HCT116 (cell line): ENCODE data around the gene LYST. TPM values are rescaled to one million over a fixed set of nuclear protein-coding genes. Genes with fewer than 3 reads are reported as not detected.

Experiments
- ATAC-seq: fragments of 200-7000 bp; cut with Tn5 transposase; 2 replicates; pipeline ENCODE4 v1.9.1; 2020; ENCODE audit warnings: mild to moderate bottlenecking, moderate library complexity
- BruUV-seq: library from RNA; stranded (reverse); fragments of 400-500 nt; replicated peaks from 2 replicates; lab custom pipeline; 2021; lab: Mats Ljungman, UMichigan
- CTCF ChIA-PET: fragments of 300-600 bp; sonication (Branson Sonifier 250); formaldehyde crosslinking; loops from one replicate; lab custom pipeline; 2021; ENCODE audit warnings: antibody characterized with exemption; lab: Charles Lee
- POLR2A ChIA-PET: fragments of 300-600, 350-600 bp; sonication (Branson Sonifier 250); formaldehyde crosslinking; loops from one replicate; lab custom pipeline; 2021; ENCODE audit warnings: antibody characterized with exemption; lab: Charles Lee
- RAD21 ChIA-PET, 2 experiments: fragments of 300-600 bp; sonication (Branson Sonifier 250); formaldehyde crosslinking; loops; one replicate each; lab custom pipeline; 2023; ENCODE audit warnings: low total read pairs in 2 of 2; ENCODE audit not compliant: uncharacterized antibody in 2 of 2, unreplicated experiment in 2 of 2, low non-redundant PET in 1 of 2; lab: Charles Lee
- DNase-seq: peaks from one replicate; pipeline ENCODE4 v3.0.0-alpha.2; 2010; ENCODE audit warnings: low read depth, low spot score
- H2AFZ ChIP-seq: fragments of 200-600 bp; shearing (Covaris generic), sonication (generic); 2 replicates; pipeline ENCODE4 v1.6.1; 2017; ENCODE audit warnings: low read depth, mixed run types, mixed read lengths, antibody characterized with exemption, low read length; ENCODE audit not compliant: poor library complexity, severe bottlenecking
- H3K27ac ChIP-seq: 2 replicates; pipeline ENCODE4 v1.5.1; 2012; ENCODE audit warnings: low read depth, low read length
- H3K27me3 ChIP-seq: fragments of 200-600 bp; sonication (generic); 2 replicates; pipeline ENCODE4 v1.6.1; 2016; ENCODE audit warnings: mixed run types, low read length, mixed read lengths; ENCODE audit not compliant: insufficient read depth
- H3K36me3 ChIP-seq, 2 experiments: fragments of 200-500 bp in 1 of 2; fragments of 200-600 bp in 1 of 2; sonication (Bioruptor generic) in 1 of 2; sonication (generic) in 1 of 2; 2 replicates each; pipeline versions ENCODE4 v1.5.1 to v1.6.1; 2014 to 2016; ENCODE audit warnings: low read length in 2 of 2, inconsistent platforms in 1 of 2, mixed read lengths in 1 of 2, mixed run types in 1 of 2; ENCODE audit not compliant: insufficient read depth in 2 of 2, control insufficient read depth in 1 of 2
- H3K4me1 ChIP-seq, 2 experiments: fragments of 200-600 bp in 1 of 2; sonication (generic) in 1 of 2; 2 replicates each; pipeline versions ENCODE4 v1.5.1 to v1.6.1; 2012 to 2017; ENCODE audit warnings: low read length in 2 of 2, inconsistent platforms in 1 of 2, mild to moderate bottlenecking in 1 of 2, mixed read lengths in 1 of 2, mixed run types in 1 of 2, moderate library complexity in 1 of 2; ENCODE audit not compliant: insufficient read depth in 2 of 2, control insufficient read depth in 1 of 2
- H3K4me2 ChIP-seq: fragments of 200-600 bp; sonication (generic); 2 replicates; pipeline ENCODE4 v1.6.1; 2017; ENCODE audit warnings: mixed run types, low read length, mixed read lengths
- H3K4me3 ChIP-seq, 2 experiments: fragments of 200-600 bp in 1 of 2; sonication (generic) in 1 of 2; replicated peaks in 1 of 2; 2 replicates each; pipeline ENCODE4 v1.5.1; 2011 to 2016; ENCODE audit warnings: low read length in 2 of 2, control low read depth in 1 of 2, low read depth in 1 of 2, mild to moderate bottlenecking in 1 of 2, mixed read lengths in 1 of 2, mixed run types in 1 of 2
- H3K79me2 ChIP-seq: fragments of 200-600 bp; sonication (generic); 2 replicates; pipeline ENCODE4 v1.6.1; 2017; ENCODE audit warnings: mild to moderate bottlenecking, mixed run types, low read length, moderate library complexity, mixed read lengths; ENCODE audit not compliant: insufficient read depth
- H3K9ac ChIP-seq: fragments of 200-600 bp; sonication (generic); 2 replicates; pipeline ENCODE4 v1.6.1; 2016; ENCODE audit warnings: low read length, mixed read lengths
- H3K9me2 ChIP-seq: fragments of 200-600 bp; sonication (generic), shearing (Covaris generic); 2 replicates; pipeline ENCODE4 v1.6.1; 2017; ENCODE audit warnings: mixed run types, mild to moderate bottlenecking, moderate library complexity; ENCODE audit not compliant: insufficient read depth
- H3K9me3 ChIP-seq, 2 experiments: fragments of 200-500 bp in 1 of 2; fragments of 200-600 bp in 1 of 2; sonication (Bioruptor generic) in 1 of 2; sonication (generic) in 1 of 2; 2 replicates each; pipeline ENCODE4 v1.6.1; 2014 to 2017; ENCODE audit warnings: low read length in 2 of 2, mixed read lengths in 2 of 2, inconsistent platforms in 1 of 2, low read depth in 1 of 2, mild to moderate bottlenecking in 1 of 2, mixed run types in 1 of 2, moderate library complexity in 1 of 2; ENCODE audit not compliant: control insufficient read depth in 1 of 2, insufficient read depth in 1 of 2
- H4K20me1 ChIP-seq: fragments of 200-600 bp; sonication (generic), shearing (Covaris generic); 2 replicates; pipeline ENCODE4 v1.6.1; 2017; ENCODE audit warnings: mixed run types, mild to moderate bottlenecking, moderate library complexity; ENCODE audit not compliant: insufficient read depth
- CEBPB ChIP-seq: IDR thresholded peaks from 2 replicates; pipeline ENCODE4 v1.6.1; 2012; ENCODE audit warnings: low read depth
- EGR1 ChIP-seq: IDR thresholded peaks from 2 replicates; pipeline ENCODE4 v1.6.1; 2012; ENCODE audit warnings: low read depth
- ELF1 ChIP-seq: IDR thresholded peaks from 2 replicates; pipeline ENCODE4 v1.6.1; 2012; ENCODE audit warnings: low read depth, borderline replicate concordance
- EZH2 ChIP-seq: fragments of 200-600 bp; sonication (generic); IDR thresholded peaks from 2 replicates; pipeline ENCODE4 v1.6.1; 2017; ENCODE audit warnings: antibody characterized with exemption, mixed run types
- EZH2phosphoT487 ChIP-seq: fragments of 200-600 bp; IDR thresholded peaks from 2 replicates; pipeline ENCODE4 v1.6.1; 2018; ENCODE audit warnings: antibody characterized with exemption, borderline replicate concordance
- FOSL1 ChIP-seq: IDR thresholded peaks from 2 replicates; pipeline ENCODE4 v1.6.1; 2012; ENCODE audit warnings: low read depth
- POLR2A ChIP-seq: IDR thresholded peaks from 2 replicates; pipeline ENCODE4 v1.7.0; 2011; ENCODE audit warnings: borderline replicate concordance; ENCODE audit not compliant: insufficient read depth, insufficient read length; ENCODE audit errors: extremely low read depth
- POLR2AphosphoS5 ChIP-seq: IDR thresholded peaks from 2 replicates; pipeline ENCODE4 v1.6.1; 2011; ENCODE audit warnings: mild to moderate bottlenecking, low read depth, low read length, moderate library complexity
- RAD21 ChIP-seq: IDR thresholded peaks from 2 replicates; pipeline ENCODE4 v1.6.1; 2012; ENCODE audit warnings: low read depth, mild to moderate bottlenecking
- SIN3A ChIP-seq: IDR thresholded peaks from 2 replicates; pipeline ENCODE4 v1.6.1; 2012; ENCODE audit warnings: low read depth
- SP1 ChIP-seq: IDR thresholded peaks from 2 replicates; pipeline ENCODE4 v1.6.1; 2012; ENCODE audit warnings: low read depth
- TCF7L2 ChIP-seq: IDR thresholded peaks from 2 replicates; pipeline ENCODE4 v1.7.0; 2011; ENCODE audit warnings: borderline replicate concordance, inconsistent platforms; ENCODE audit not compliant: insufficient read depth, insufficient read length; ENCODE audit errors: extremely low read depth
- YY1 ChIP-seq: IDR thresholded peaks from 2 replicates; pipeline ENCODE4 v1.6.1; 2011; ENCODE audit warnings: low read length, low read depth, moderate library complexity, mild to moderate bottlenecking; ENCODE audit not compliant: insufficient replicate concordance; ENCODE audit errors: extremely low read depth
- ZFX ChIP-seq: fragments of 450-650 bp; IDR thresholded peaks from 2 replicates; pipeline ENCODE4 v1.6.1; 2017
- ZNF274 ChIP-seq: fragments of 200-500 bp; sonication (Bioruptor generic); IDR thresholded peaks from 2 replicates; pipeline ENCODE4 v1.6.1; 2014; ENCODE audit warnings: mild to moderate bottlenecking, low read depth, low read length, inconsistent platforms
- intact Hi-C: fragments of 100-400 bp; cut with micrococcal nuclease; formaldehyde crosslinking; loops from 2 replicates; pipeline ENCODE4 v1.10.0; 2022
- total RNA-seq: library from RNA; stranded (reverse); gene quantifications from one replicate; pipeline ENCODE4 v1.2.1, GENCODE V29; 2021; ENCODE audit not compliant: unreplicated experiment
- TF ChIP-seq, protein P1 (sequence below): IDR thresholded peaks from 2 replicates; pipeline ENCODE4 v1.6.1; 2012
- TF ChIP-seq, protein P2 (sequence below): IDR thresholded peaks from 2 replicates; pipeline ENCODE4 v1.6.1; 2012; ENCODE audit warnings: low read depth
- TF ChIP-seq, protein P3 (sequence below): IDR thresholded peaks from 2 replicates; pipeline ENCODE4 v1.6.1; 2012

Gene LYST
- total RNA-seq, 1 experiment from 2014 or later = 6.6 TPM

DNA sequence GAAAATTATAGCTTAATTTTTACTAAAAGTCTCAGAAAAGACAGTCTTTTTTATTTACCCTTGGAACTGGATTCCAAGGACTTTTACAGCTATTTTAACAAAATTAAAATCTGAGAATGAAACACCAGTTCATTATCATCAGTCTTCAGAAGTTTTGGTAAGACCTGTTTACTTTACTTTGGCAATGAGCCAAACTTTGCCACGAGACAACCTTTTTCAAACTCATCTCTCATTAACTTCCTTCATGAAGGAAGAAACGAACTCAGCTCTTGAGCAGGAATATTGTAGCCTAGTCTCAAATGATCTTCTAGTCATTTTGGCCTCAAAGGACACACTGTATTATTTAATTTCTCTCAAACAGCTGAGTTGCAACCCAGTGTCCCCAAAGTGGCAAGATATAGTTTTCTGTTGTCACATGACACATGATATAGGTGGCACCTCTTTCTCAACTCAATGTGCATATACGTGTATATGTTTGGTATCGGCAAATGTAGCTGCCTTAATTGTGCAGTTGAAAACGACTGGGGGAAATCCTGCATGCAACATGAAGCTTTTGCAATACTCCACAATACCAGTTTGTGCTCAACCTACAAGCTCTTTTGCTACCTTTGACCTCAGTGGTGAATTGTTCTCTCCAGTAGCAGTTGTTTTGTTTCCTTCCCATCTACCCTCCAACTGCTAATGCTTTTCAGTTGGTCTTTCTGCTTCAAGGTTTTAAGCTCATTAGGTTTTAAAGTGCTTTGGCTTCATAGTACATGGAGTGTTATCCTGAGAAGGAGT is 208.8 kb downstream of the LYST start:
- no peak overlapping the region for H2AFZ ChIP-seq
- intact Hi-C loops = no loop called here
- ChIA-PET RAD21 (no interaction called here), CTCF (interaction anchor here (1.2 kb wide), 1 partner anchor 57 kb away, joined by 4 read pairs; no protein-coding TSS in a partner anchor), POLR2A (no interaction called here)
- no peak overlapping the region for H3K4me3 ChIP-seq
- DNase-seq = no peak
- H3K9ac ChIP-seq = no peak overlapping the region
- H3K27ac ChIP-seq = no peak overlapping the region
- H3K4me1 ChIP-seq = no peaks in the 10 kb centered on the region
- H3K4me2 ChIP-seq = no peak overlapping the region
- no peak for ATAC-seq
- H3K27me3 ChIP-seq = no peaks in the 10 kb centered on the region
- H3K9me3 ChIP-seq = no peaks in the 10 kb centered on the region
- H3K79me2 ChIP-seq = no peaks in the 10 kb centered on the region
- no peaks in the 10 kb centered on the region for H3K9me2 ChIP-seq
- TF ChIP-seq ZNF274 (no peak), EGR1 (no peak), POLR2AphosphoS5 (no peak), POLR2A (no peak), CEBPB (no peak)
- no peaks in the 10 kb centered on the region for H4K20me1 ChIP-seq
- BruUV-seq = no TSS peak
- H3K36me3 ChIP-seq = no peaks in the 10 kb centered on the region

DNA sequence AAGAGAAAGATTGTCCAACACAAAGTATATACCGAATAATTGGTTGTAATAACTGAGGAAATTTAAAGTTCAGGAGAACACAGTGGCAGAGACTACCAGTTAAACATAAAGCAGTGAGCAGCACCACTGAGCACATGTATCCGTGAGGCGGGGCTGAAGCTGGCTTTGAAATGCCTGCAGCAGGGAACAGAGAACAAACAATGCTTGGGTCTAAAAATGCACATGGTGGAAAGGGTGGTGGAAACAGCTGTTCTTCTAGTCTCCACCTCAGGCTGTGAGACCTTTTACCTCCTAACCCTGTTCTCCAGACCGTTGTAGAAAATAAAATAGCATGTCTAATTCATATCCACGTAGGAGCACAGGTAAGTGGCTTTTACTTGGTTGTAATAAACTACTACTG is 209.4 kb downstream of the LYST start:
- H3K4me3 ChIP-seq = no peak overlapping the region
- ChIA-PET RAD21 (no interaction called here), CTCF (no interaction called here), POLR2A (no interaction called here)
- no peak for DNase-seq
- no peak overlapping the region for H3K9ac ChIP-seq
- no peak overlapping the region for H3K4me2 ChIP-seq
- intact Hi-C loops = no loop called here
- H3K27me3 ChIP-seq = no peaks in the 10 kb centered on the region
- H3K9me2 ChIP-seq = no peaks in the 10 kb centered on the region
- H3K9me3 ChIP-seq = no peaks in the 10 kb centered on the region
- no peak overlapping the region for H2AFZ ChIP-seq
- no peaks in the 10 kb centered on the region for H3K36me3 ChIP-seq
- no peak overlapping the region for H3K27ac ChIP-seq
- no TSS peak for BruUV-seq
- no peak for ATAC-seq
- no peaks in the 10 kb centered on the region for H3K79me2 ChIP-seq
- H4K20me1 ChIP-seq = no peaks in the 10 kb centered on the region
- H3K4me1 ChIP-seq = no peaks in the 10 kb centered on the region
- TF ChIP-seq ELF1 (no peak), FOSL1 (no peak), CEBPB (no peak), ZNF274 (no peak), EZH2 (no peak), RAD21 (no peak), SIN3A (no peak), ZFX (no peak), YY1 (no peak), EZH2phosphoT487 (no peak), TCF7L2 (no peak), SP1 (no peak)
- TF ChIP-seq, protein P1, sequence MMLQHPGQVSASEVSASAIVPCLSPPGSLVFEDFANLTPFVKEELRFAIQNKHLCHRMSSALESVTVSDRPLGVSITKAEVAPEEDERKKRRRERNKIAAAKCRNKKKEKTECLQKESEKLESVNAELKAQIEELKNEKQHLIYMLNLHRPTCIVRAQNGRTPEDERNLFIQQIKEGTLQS = no peak
- TF ChIP-seq, protein P2, sequence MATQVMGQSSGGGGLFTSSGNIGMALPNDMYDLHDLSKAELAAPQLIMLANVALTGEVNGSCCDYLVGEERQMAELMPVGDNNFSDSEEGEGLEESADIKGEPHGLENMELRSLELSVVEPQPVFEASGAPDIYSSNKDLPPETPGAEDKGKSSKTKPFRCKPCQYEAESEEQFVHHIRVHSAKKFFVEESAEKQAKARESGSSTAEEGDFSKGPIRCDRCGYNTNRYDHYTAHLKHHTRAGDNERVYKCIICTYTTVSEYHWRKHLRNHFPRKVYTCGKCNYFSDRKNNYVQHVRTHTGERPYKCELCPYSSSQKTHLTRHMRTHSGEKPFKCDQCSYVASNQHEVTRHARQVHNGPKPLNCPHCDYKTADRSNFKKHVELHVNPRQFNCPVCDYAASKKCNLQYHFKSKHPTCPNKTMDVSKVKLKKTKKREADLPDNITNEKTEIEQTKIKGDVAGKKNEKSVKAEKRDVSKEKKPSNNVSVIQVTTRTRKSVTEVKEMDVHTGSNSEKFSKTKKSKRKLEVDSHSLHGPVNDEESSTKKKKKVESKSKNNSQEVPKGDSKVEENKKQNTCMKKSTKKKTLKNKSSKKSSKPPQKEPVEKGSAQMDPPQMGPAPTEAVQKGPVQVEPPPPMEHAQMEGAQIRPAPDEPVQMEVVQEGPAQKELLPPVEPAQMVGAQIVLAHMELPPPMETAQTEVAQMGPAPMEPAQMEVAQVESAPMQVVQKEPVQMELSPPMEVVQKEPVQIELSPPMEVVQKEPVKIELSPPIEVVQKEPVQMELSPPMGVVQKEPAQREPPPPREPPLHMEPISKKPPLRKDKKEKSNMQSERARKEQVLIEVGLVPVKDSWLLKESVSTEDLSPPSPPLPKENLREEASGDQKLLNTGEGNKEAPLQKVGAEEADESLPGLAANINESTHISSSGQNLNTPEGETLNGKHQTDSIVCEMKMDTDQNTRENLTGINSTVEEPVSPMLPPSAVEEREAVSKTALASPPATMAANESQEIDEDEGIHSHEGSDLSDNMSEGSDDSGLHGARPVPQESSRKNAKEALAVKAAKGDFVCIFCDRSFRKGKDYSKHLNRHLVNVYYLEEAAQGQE = no peak
- TF ChIP-seq, protein P3, sequence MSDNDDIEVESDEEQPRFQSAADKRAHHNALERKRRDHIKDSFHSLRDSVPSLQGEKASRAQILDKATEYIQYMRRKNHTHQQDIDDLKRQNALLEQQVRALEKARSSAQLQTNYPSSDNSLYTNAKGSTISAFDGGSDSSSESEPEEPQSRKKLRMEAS = no peak
